SU-DHL-6 (cell line): Measurements from ENCODE around the gene PPP1R12C.
"Not testable (repeated sequence)": the region's sequence is repeated elsewhere in the genome, so short reads cannot be mapped to it uniquely, and the experiment has no call there.

ENCODE experiments used
- H2AFZ ChIP-seq: fragments of 200-600 bp; sonication (generic); 2 replicates; pipeline ENCODE4 v1.6.1; 2014; ENCODE audit warnings: low read depth, mild to moderate bottlenecking, moderate library complexity, mixed read lengths, antibody characterized with exemption, low read length; ENCODE audit not compliant: severe bottlenecking
- H3F3A ChIP-seq: fragments of 200-600 bp; shearing (Covaris generic); 2 replicates; pipeline ENCODE4 v1.6.0; 2016; ENCODE audit warnings: antibody characterized with exemption, mild to moderate bottlenecking; ENCODE audit not compliant: insufficient read depth
- H3K27ac ChIP-seq: fragments of 200-600 bp; sonication (generic); 2 replicates; pipeline ENCODE4 v1.5.1; 2016; ENCODE audit warnings: low read depth, mild to moderate bottlenecking, low read length, moderate library complexity, mixed read lengths
- H3K27me3 ChIP-seq: fragments of 200-600 bp; sonication (generic), shearing (Covaris generic); 2 replicates; pipeline ENCODE4 v1.6.0; 2014; ENCODE audit warnings: mild to moderate bottlenecking, low read length
- H3K36me3 ChIP-seq: fragments of 200-600 bp; sonication (generic); 2 replicates; pipeline ENCODE4 v1.6.1; 2014; ENCODE audit warnings: mild to moderate bottlenecking, low read length, mixed read lengths
- H3K4me2 ChIP-seq: fragments of 300-600, 200-600 bp; shearing (Covaris generic), sonication (generic); 2 replicates; pipeline ENCODE4 v1.6.0; 2014; ENCODE audit warnings: low read length, low read depth, mild to moderate bottlenecking; ENCODE audit not compliant: poor library complexity, severe bottlenecking
- H3K4me3 ChIP-seq: fragments of 200-600 bp; sonication (generic); 2 replicates; pipeline ENCODE4 v1.5.1; 2014; ENCODE audit warnings: antibody characterized with exemption, low read length, mild to moderate bottlenecking, mixed read lengths; ENCODE audit not compliant: insufficient read depth, poor library complexity, severe bottlenecking
- H3K79me2 ChIP-seq: fragments of 200-600 bp; sonication (generic); 2 replicates; pipeline ENCODE4 v1.6.1; 2014; ENCODE audit warnings: mild to moderate bottlenecking, low read length, moderate library complexity; ENCODE audit not compliant: insufficient read depth
- H3K9ac ChIP-seq: fragments of 200-600 bp; sonication (generic); 2 replicates; pipeline ENCODE4 v1.7.0; 2014; ENCODE audit warnings: mild to moderate bottlenecking, low read length
- H3K9me2 ChIP-seq: fragments of 200-600 bp; sonication (generic); replicated peaks from 2 replicates; pipeline ENCODE4 v1.6.1; 2014; ENCODE audit warnings: low read length; ENCODE audit not compliant: insufficient read depth
- H3K9me3 ChIP-seq: fragments of 200-600 bp; sonication (generic); 2 replicates; pipeline ENCODE4 v1.6.1; 2014; ENCODE audit warnings: low read length, mixed read lengths; ENCODE audit not compliant: insufficient read depth
- H4K20me1 ChIP-seq: fragments of 200-600 bp; sonication (generic); 2 replicates; pipeline ENCODE4 v1.6.1; 2014; ENCODE audit warnings: low read depth, mild to moderate bottlenecking, antibody characterized with exemption, low read length, moderate library complexity, mixed read lengths
- CTCF ChIP-seq: fragments of 200-600 bp; sonication (generic); IDR thresholded peaks from one replicate; pipeline ENCODE4 v1.5.1; 2017; ENCODE audit warnings: antibody characterized with exemption, mild to moderate bottlenecking, low read length, moderate library complexity; ENCODE audit not compliant: insufficient read depth, poor library complexity, severe bottlenecking
- EZH2phosphoT487 ChIP-seq: fragments of 200-600 bp; sonication (generic), shearing (Covaris generic); conservative IDR thresholded peaks from 2 replicates; pipeline ENCODE4 v1.6.1; 2018; ENCODE audit warnings: mild to moderate bottlenecking, antibody characterized with exemption, low read length, moderate library complexity, mixed read lengths

Gene PPP1R12C

GRCh38 chr19:55068950-55069864, 48.2 kb downstream of the PPP1R12C start:
- H3F3A ChIP-seq = no peaks in the 10 kb centered on the region
- H3K27ac ChIP-seq = no peak overlapping the region
- H3K9ac ChIP-seq = no peak overlapping the region
- H3K4me3 ChIP-seq = no peak overlapping the region
- no peaks in the 10 kb centered on the region for H3K27me3 ChIP-seq
- no peak overlapping the region for H2AFZ ChIP-seq
- no peak overlapping the region for H3K4me2 ChIP-seq
- no peaks in the 10 kb centered on the region for H3K79me2 ChIP-seq
- H3K9me3 ChIP-seq = no peaks in the 10 kb centered on the region
- no peaks in the 10 kb centered on the region for H3K36me3 ChIP-seq
- no peak for TF ChIP-seq EZH2phosphoT487
- TF ChIP-seq CTCF = no peak
- H3K9me2 ChIP-seq = no peaks in the 10 kb centered on the region
- no peaks in the 10 kb centered on the region for H4K20me1 ChIP-seq

- Histone ChIP-seq H3K4me3 (no peak overlapping the region), H3K4me2 (no peak overlapping the region), H3F3A (no peaks in the 10 kb centered on the region), H3K79me2 (no peaks in the 10 kb centered on the region), H3K9me3 (no peaks in the 10 kb centered on the region), H3K9ac (no peak overlapping the region), H3K27me3 (no peaks in the 10 kb centered on the region), H3K9me2 (no peaks in the 10 kb centered on the region), H3K36me3 (no peaks in the 10 kb centered on the region), H3K27ac (no peak overlapping the region), H4K20me1 (no peaks in the 10 kb centered on the region), H2AFZ (no peak overlapping the region)
- no peak for TF ChIP-seq CTCF
These were observed 49.6 kb downstream of the PPP1R12C start for GRCh38 chr19:55067869-55068268.

- Histone ChIP-seq H3K9me2 (no peaks in the 10 kb centered on the region), H3F3A (no peaks in the 10 kb centered on the region), H3K9me3 (no peaks in the 10 kb centered on the region), H2AFZ (no peak overlapping the region), H4K20me1 (no peaks in the 10 kb centered on the region), H3K4me3 (no peak overlapping the region), H3K4me2 (no peak overlapping the region), H3K27me3 (no peaks in the 10 kb centered on the region), H3K27ac (no peak overlapping the region), H3K79me2 (peaks cover 12% of the 10 kb centered on the region), H3K36me3 (no peaks in the 10 kb centered on the region), H3K9ac (no peak overlapping the region)
- TF ChIP-seq CTCF (no peak), EZH2phosphoT487 (no peak)
These were observed 51.2 kb downstream of the PPP1R12C start for GRCh38 chr19:55066107-55066709.

GRCh38 chr19:55065516-55065915, 51.9 kb downstream of the PPP1R12C start:
- H3K27me3 ChIP-seq, H3K9me3 ChIP-seq: not testable (repeated sequence)

More at GRCh38 chr19:55065516-55065915, 51.9 kb downstream of the PPP1R12C start:
- H3K27ac ChIP-seq, H3F3A ChIP-seq, H4K20me1 ChIP-seq, H3K4me2 ChIP-seq, H2AFZ ChIP-seq, H3K9ac ChIP-seq, H3K9me2 ChIP-seq, H3K36me3 ChIP-seq, H3K4me3 ChIP-seq: not testable (repeated sequence)
- peaks cover 16% of the 10 kb centered on the region for H3K79me2 ChIP-seq
